Measurements from ENCODE around the gene PPP1R9B.

The PPP1R9B gene

DNA sequence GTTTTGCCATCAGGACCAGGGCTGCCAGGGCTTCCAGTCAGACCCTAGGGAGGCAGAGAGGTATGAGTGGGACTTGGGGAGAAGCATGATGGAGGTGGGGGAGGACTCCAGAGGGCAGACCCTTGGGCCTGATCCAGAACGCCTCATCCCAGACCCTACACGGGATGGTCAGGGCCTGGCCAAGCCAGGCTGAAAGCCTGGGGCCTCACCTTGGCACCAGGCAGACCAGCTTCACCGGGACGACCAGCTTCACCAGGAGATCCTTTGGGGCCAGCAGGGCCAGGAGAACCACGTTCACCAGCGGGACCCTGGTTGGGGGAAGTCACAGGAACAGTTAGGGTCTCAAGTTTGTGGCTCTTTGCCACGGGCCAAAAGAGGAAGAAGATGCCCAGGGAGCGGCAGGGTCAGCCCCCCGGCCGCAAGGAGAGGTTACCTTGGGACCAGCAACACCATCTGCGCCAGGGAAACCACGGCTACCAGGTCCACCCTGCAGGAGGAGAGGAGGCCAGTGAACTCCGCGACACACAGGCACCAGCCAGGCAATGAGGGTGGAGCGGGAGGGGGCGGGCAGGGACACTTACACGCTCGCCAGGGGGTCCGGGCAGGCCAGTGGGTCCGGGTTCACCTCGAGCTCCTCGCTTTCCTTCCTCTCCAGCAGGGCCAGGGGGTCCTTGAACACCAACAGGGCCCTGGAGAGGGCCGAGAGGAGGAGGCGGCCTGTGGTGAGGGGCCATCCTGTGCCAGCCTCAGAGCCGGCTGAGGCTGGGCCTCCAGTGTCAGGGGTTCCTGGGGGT, 43.9 kb upstream of the PPP1R9B start:
- H3K27me3 ChIP-seq (ENCODE audit: control insufficient read depth in 5 of 5, insufficient read depth in 4 of 5, low read length in 5 of 5), result peaks cover 12 to 29% (median 20%) of the 10 kb centered on the region in 5 donors
- H3K4me1 ChIP-seq (ENCODE audit: control insufficient read depth in 5 of 5, insufficient read depth in 5 of 5, low read length in 5 of 5), result peaks cover 0 to 18% (median 3%) of the 10 kb centered on the region in 5 donors
- H3K9ac ChIP-seq (ENCODE audit: low read length in 5 of 5), result no peak overlapping the region
- H3K4me3 ChIP-seq (ENCODE audit: low read depth in 1 of 5, low read length in 5 of 5), result no peak overlapping the region
- H3K9me3 ChIP-seq (ENCODE audit: control insufficient read depth in 5 of 5, low read length in 5 of 5), result no peaks in the 10 kb centered on the region
- H3K27ac ChIP-seq (ENCODE audit: low read depth, low read length), result no peak overlapping the region
- peaks cover 0 to 47% (median 15%) of the 10 kb centered on the region in 5 donors for H3K36me3 ChIP-seq (ENCODE audit: control insufficient read depth in 5 of 5, insufficient read depth in 5 of 5, low read length in 5 of 5)

DNA sequence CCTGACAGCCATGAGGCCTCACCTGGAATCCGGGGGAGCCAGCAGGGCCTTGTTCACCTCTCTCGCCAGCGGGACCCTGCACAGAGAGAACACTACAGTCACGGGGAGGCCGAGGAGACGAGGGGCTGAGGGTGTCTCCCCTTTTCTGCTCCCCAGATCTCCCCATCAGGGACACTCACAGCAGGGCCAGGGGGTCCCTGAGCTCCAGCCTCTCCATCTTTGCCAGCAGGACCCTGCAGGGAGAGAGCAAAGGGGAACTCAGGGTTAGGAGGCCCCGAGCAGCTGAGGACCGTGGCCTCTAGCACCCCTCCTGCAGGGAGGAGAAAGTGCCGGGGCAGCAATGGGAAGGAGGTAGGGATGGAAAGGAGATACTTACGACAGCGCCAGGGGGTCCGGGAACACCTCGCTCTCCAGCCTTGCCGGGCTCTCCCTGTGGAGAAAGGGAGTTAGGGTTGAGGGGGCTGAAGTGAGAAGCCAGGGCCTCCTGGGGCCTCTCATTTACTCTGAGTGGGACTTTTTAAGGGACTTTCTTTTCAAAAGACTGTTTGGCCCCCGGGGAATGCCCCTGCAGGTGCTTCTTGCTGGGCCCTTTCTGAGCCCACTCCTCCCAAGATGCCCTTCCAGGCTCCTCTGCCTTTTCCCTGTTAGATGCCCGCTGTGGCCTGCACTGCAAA, 42.3 kb upstream of the PPP1R9B start:
- H3K4me3 ChIP-seq (ENCODE audit: low read depth in 1 of 5, low read length in 5 of 5), result no peak overlapping the region
- H3K9me3 ChIP-seq (ENCODE audit: control insufficient read depth in 5 of 5, low read length in 5 of 5), result no peaks in the 10 kb centered on the region
- no peak overlapping the region for H3K27ac ChIP-seq (ENCODE audit: low read depth, low read length)
- peaks cover 0 to 50% (median 15%) of the 10 kb centered on the region in 5 donors for H3K36me3 ChIP-seq (ENCODE audit: control insufficient read depth in 5 of 5, insufficient read depth in 5 of 5, low read length in 5 of 5)
- H3K27me3 ChIP-seq (ENCODE audit: control insufficient read depth in 5 of 5, insufficient read depth in 4 of 5, low read length in 5 of 5), result peaks cover 17 to 36% (median 28%) of the 10 kb centered on the region in 5 donors
- peaks cover 0 to 10% (median 0%) of the 10 kb centered on the region in 5 donors for H3K4me1 ChIP-seq (ENCODE audit: control insufficient read depth in 5 of 5, insufficient read depth in 5 of 5, low read length in 5 of 5)
- H3K9ac ChIP-seq (ENCODE audit: low read length in 5 of 5), result no peak overlapping the region

DNA sequence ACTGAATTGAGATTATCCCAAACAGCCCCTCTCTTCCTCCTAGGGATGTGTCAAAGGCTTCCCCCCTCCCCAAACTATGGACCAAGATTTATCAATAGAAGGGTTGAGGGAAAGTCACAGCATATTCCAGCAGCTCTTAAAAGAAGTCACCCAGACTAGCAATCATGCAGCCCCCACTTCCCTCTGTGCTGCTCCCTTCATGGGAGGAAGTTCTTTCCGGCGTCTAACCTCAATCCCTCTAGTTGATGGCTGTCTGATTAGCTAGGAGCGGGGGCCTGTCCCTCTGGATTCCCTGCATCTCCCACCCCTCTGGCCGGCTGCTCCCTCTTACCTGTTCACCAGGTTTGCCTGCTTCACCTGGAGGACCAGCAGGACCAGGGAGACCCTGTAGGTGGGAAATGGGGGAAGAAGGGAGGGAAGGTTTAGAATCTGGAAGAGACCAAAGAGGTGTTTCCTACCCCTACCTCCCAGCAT, 41.7 kb upstream of the PPP1R9B start:
- peaks cover 0 to 6% (median 0%) of the 10 kb centered on the region in 5 donors for H3K4me1 ChIP-seq (ENCODE audit: control insufficient read depth in 5 of 5, insufficient read depth in 5 of 5, low read length in 5 of 5)
- H3K27ac ChIP-seq (ENCODE audit: low read depth, low read length), result no peak overlapping the region
- H3K9me3 ChIP-seq (ENCODE audit: control insufficient read depth in 5 of 5, low read length in 5 of 5), result no peaks in the 10 kb centered on the region
- H3K27me3 ChIP-seq (ENCODE audit: control insufficient read depth in 5 of 5, insufficient read depth in 4 of 5, low read length in 5 of 5), result peaks cover 19 to 41% (median 33%) of the 10 kb centered on the region in 5 donors
- no peak overlapping the region for H3K9ac ChIP-seq (ENCODE audit: low read length in 5 of 5)
- no peak overlapping the region for H3K4me3 ChIP-seq (ENCODE audit: low read depth in 1 of 5, low read length in 5 of 5)
- peaks cover 0 to 50% (median 17%) of the 10 kb centered on the region in 5 donors for H3K36me3 ChIP-seq (ENCODE audit: control insufficient read depth in 5 of 5, insufficient read depth in 5 of 5, low read length in 5 of 5)

DNA sequence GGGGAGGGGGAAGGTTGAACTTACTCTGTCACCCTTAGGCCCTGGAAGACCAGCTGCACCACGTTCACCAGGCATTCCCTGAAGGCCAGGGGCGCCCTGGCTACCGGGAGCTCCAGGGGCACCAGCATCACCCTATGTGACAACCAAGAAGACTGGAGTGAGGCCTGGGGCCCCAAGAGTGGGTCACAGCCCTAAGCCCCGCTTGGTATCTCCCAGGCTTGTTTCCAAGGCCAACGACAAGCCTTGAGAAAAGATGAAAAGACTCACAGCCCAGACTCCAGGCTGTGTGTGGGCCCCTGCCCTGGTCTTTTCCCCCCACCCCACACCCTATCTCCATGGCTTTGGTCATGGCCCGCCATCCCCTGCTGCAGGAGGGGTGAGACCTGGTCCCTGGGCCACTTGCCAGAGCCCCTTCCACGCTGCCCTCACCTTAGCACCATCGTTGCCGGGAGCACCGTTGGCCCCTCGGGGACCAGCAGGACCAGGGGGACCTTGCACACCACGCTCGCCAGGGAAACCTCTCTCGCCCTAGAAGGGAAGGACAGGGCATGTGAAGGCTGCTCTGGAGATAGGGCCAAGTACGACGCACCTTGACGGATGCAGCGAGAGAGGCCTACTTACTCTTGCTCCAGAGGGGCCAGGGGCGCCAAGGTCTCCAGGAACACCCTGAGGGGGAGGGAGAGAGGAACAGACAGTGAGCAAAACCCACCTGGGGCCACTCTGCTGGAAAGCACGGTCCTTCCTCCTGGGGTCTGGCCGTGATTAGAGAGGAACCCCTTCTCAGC, 41.1 kb upstream of the PPP1R9B start:
- H3K27ac ChIP-seq (ENCODE audit: low read depth, low read length), result no peak overlapping the region
- no peak overlapping the region for H3K9ac ChIP-seq (ENCODE audit: low read length in 5 of 5)
- no peak overlapping the region for H3K4me3 ChIP-seq (ENCODE audit: low read depth in 1 of 5, low read length in 5 of 5)
- H3K27me3 ChIP-seq (ENCODE audit: control insufficient read depth in 5 of 5, insufficient read depth in 4 of 5, low read length in 5 of 5), result peaks cover 22 to 43% (median 35%) of the 10 kb centered on the region in 5 donors
- H3K36me3 ChIP-seq (ENCODE audit: control insufficient read depth in 5 of 5, insufficient read depth in 5 of 5, low read length in 5 of 5), result peaks cover 0 to 47% (median 20%) of the 10 kb centered on the region in 5 donors
- no peaks in the 10 kb centered on the region for H3K9me3 ChIP-seq (ENCODE audit: control insufficient read depth in 5 of 5, low read length in 5 of 5)
- H3K4me1 ChIP-seq (ENCODE audit: control insufficient read depth in 5 of 5, insufficient read depth in 5 of 5, low read length in 5 of 5), result peaks cover 0 to 5% (median 0%) of the 10 kb centered on the region in 5 donors

DNA sequence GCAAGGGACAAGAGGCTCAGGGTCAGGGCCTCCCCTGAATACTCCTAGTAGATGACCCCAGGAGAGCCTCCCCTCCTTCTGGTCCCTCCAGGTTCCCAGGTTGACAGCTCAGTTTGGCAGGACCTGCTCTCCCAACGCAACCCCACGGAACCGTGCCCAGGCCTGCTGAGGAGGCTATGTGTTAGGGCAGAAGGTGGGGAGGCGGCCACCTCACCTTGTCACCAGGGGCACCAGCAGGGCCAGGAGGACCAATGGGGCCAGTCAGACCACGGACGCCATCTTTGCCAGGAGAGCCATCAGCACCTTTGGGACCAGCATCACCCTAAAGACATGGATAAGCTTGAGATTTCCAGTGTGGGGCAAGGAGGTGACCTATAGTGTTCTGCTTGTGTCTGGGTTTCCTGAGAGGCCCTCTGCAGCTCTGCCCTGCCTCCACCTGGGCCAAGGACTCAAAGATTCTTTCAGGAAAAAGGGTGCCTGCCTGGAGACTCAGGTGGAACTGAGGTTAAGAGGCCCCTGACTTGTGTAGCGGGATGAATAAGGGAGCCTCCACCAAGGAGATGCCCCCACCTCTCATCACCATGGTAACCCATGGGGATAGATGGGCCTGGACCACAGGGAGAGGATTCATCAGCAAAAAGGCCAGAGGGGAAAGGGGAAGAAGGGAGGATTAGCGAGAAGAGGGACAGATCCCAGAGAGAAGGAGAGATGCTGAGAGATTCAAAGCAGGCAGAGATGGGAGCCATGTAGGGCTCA, 40.3 kb upstream of the PPP1R9B start:
- Histone ChIP-seq H3K9me3 (ENCODE audit: control insufficient read depth in 5 of 5, low read length in 5 of 5) (no peaks in the 10 kb centered on the region), H3K27me3 (ENCODE audit: control insufficient read depth in 5 of 5, insufficient read depth in 4 of 5, low read length in 5 of 5) (peaks cover 28 to 48% (median 39%) of the 10 kb centered on the region in 5 donors), H3K36me3 (ENCODE audit: control insufficient read depth in 5 of 5, insufficient read depth in 5 of 5, low read length in 5 of 5) (peaks cover 0 to 46% (median 24%) of the 10 kb centered on the region in 5 donors), H3K9ac (ENCODE audit: low read length in 5 of 5) (no peak overlapping the region), H3K4me3 (ENCODE audit: low read depth in 1 of 5, low read length in 5 of 5) (no peak overlapping the region), H3K4me1 (ENCODE audit: control insufficient read depth in 5 of 5, insufficient read depth in 5 of 5, low read length in 5 of 5) (peaks cover 0 to 5% (median 0%) of the 10 kb centered on the region in 5 donors), H3K27ac (ENCODE audit: low read depth, low read length) (no peak overlapping the region)

DNA sequence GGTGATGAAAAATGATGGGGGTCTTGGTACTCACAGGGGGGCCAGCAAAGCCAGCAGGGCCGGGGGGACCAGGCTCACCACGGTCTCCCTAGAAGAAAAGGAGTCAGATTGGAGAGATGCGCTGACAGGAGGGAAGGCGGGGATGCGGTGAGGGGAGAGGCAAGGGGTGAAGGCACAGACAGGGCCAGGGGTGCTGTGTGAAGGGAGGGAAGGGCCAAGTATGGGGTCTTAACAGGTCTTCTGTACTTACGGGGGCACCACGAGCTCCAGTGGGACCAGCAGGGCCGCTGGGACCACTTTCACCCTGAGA, 39.8 kb upstream of the PPP1R9B start:
- no peak overlapping the region for H3K4me3 ChIP-seq (ENCODE audit: low read depth in 1 of 5, low read length in 5 of 5)
- peaks cover 28 to 51% (median 41%) of the 10 kb centered on the region in 5 donors for H3K27me3 ChIP-seq (ENCODE audit: control insufficient read depth in 5 of 5, insufficient read depth in 4 of 5, low read length in 5 of 5)
- peaks cover 0 to 4% (median 0%) of the 10 kb centered on the region in 5 donors for H3K4me1 ChIP-seq (ENCODE audit: control insufficient read depth in 5 of 5, insufficient read depth in 5 of 5, low read length in 5 of 5)
- no peaks in the 10 kb centered on the region for H3K9me3 ChIP-seq (ENCODE audit: control insufficient read depth in 5 of 5, low read length in 5 of 5)
- peaks cover 0 to 42% (median 20%) of the 10 kb centered on the region in 5 donors for H3K36me3 ChIP-seq (ENCODE audit: control insufficient read depth in 5 of 5, insufficient read depth in 5 of 5, low read length in 5 of 5)
- H3K27ac ChIP-seq (ENCODE audit: low read depth, low read length), result no peak overlapping the region
- H3K9ac ChIP-seq (ENCODE audit: low read length in 5 of 5), result no peak overlapping the region

DNA sequence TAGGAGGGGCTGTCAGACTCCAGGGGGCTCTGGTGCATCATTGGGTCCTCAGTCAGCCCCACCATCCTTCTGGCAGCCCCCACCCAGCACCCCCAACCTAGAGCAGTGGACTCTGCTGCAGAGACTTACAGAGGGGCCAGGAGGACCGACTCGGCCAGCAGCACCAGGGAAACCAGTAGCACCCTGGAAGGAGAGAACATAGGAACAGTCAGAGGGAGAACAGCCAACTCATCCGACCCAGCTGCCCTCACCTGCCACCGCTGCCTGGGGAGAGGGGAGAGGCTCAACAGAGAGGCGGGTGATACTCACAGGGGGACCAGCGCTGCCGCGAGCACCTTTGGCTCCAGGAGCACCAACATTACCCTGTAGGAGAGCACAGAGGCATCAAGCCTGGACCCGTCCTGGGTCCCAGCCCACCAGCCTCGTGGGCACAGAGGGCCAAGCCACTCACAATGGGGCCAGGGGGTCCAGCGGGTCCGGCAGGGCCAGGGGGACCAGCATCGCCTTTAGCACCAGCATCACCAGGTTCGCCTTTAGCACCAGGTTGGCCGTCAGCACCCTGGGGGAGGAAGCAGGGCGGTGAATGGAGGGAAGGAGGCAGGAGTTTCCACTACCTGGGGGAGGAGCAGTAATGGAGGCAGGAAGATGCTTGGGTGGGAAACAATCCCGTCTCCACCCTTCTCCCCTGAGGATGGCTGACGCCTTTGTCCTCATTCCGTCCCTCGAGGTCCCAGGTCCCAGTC, 39.2 kb upstream of the PPP1R9B start:
- Histone ChIP-seq H3K36me3 (ENCODE audit: control insufficient read depth in 5 of 5, insufficient read depth in 5 of 5, low read length in 5 of 5) (peaks cover 0 to 37% (median 19%) of the 10 kb centered on the region in 5 donors), H3K27me3 (ENCODE audit: control insufficient read depth in 5 of 5, insufficient read depth in 4 of 5, low read length in 5 of 5) (peaks cover 27 to 51% (median 37%) of the 10 kb centered on the region in 5 donors), H3K27ac (ENCODE audit: low read depth, low read length) (no peak overlapping the region), H3K9ac (ENCODE audit: low read length in 5 of 5) (no peak overlapping the region), H3K4me1 (ENCODE audit: control insufficient read depth in 5 of 5, insufficient read depth in 5 of 5, low read length in 5 of 5) (peaks cover 0 to 4% (median 3%) of the 10 kb centered on the region in 5 donors), H3K9me3 (ENCODE audit: control insufficient read depth in 5 of 5, low read length in 5 of 5) (no peaks in the 10 kb centered on the region), H3K4me3 (ENCODE audit: low read depth in 1 of 5, low read length in 5 of 5) (no peak overlapping the region)

DNA sequence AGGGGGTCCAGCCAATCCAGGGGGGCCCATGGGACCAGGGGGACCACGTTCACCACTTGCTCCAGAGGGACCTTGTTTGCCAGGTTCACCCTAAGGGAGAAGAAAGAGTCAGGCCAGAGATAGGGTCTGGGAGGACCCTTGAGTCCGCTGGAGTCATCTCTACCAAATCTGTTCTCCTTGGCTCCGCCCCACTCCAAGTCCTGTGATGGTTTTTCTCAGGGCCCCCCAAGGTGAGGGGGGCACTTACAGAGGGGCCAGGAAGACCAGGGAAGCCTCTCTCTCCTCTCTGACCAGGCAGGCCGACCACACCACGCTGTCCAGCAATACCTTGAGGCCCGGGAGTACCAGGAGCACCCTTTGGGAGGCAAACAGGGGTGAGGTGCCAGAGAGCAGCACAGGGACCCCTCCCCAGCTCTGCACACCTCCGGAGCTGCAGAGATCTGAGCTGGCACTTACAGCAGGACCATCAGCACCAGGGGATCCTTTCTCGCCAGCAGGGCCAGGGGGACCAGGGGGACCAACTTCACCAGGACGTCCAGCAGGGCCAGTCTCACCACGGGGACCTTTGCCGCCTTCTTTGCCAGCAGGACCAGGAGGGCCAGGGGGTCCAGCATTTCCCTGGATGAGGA, 38.6 kb upstream of the PPP1R9B start:
- Histone ChIP-seq H3K36me3 (ENCODE audit: control insufficient read depth in 5 of 5, insufficient read depth in 5 of 5, low read length in 5 of 5) (peaks cover 0 to 31% (median 16%) of the 10 kb centered on the region in 5 donors), H3K9me3 (ENCODE audit: control insufficient read depth in 5 of 5, low read length in 5 of 5) (no peaks in the 10 kb centered on the region), H3K4me1 (ENCODE audit: control insufficient read depth in 5 of 5, insufficient read depth in 5 of 5, low read length in 5 of 5) (peaks cover 0 to 9% (median 6%) of the 10 kb centered on the region in 5 donors), H3K4me3 (ENCODE audit: low read depth in 1 of 5, low read length in 5 of 5) (no peak overlapping the region), H3K9ac (ENCODE audit: low read length in 5 of 5) (no peak overlapping the region), H3K27ac (ENCODE audit: low read depth, low read length) (no peak overlapping the region), H3K27me3 (ENCODE audit: control insufficient read depth in 5 of 5, insufficient read depth in 4 of 5, low read length in 5 of 5) (peaks cover 26 to 47% (median 31%) of the 10 kb centered on the region in 5 donors)

All from subcutaneous abdominal adipose tissue (tissue), 5 donors.